ENCODE results near the gene SHISA9.

SHISA9 gene

GRCh38 chr16:12927591-12927990 lies 26.2 kb downstream of the SHISA9 start:
- Histone ChIP-seq H3K4me3 (ENCODE audit: low read length) (no peak overlapping the region), H3K9ac (ENCODE audit: low read length) (no peak overlapping the region), H3K36me3 (ENCODE audit: control insufficient read depth, insufficient read depth, low read length) (no peaks in the 10 kb centered on the region), H3K4me1 (ENCODE audit: control insufficient read depth, insufficient read depth, low read length) (no peaks in the 10 kb centered on the region), H3K27ac (ENCODE audit: low read depth, low read length) (no peak overlapping the region), H3K27me3 (ENCODE audit: control insufficient read depth, insufficient read depth, low read length) (no peaks in the 10 kb centered on the region)

- no peaks in the 10 kb centered on the region for H3K4me1 ChIP-seq (ENCODE audit: control insufficient read depth, insufficient read depth, low read length)
- H3K4me3 ChIP-seq (ENCODE audit: low read length), result no peak overlapping the region
- no peaks in the 10 kb centered on the region for H3K27me3 ChIP-seq (ENCODE audit: control insufficient read depth, insufficient read depth, low read length)
- no peak overlapping the region for H3K27ac ChIP-seq (ENCODE audit: low read depth, low read length)
- H3K9ac ChIP-seq (ENCODE audit: low read length), result no peak overlapping the region
- no peaks in the 10 kb centered on the region for H3K36me3 ChIP-seq (ENCODE audit: control insufficient read depth, insufficient read depth, low read length)
Measured at GRCh38 chr16:12930881-12931280, 29.5 kb downstream of the SHISA9 start.

GRCh38 chr16:12936391-12936790 lies 35.0 kb downstream of the SHISA9 start:
- H3K4me3 ChIP-seq (ENCODE audit: low read length), result no peak overlapping the region
- no peaks in the 10 kb centered on the region for H3K27me3 ChIP-seq (ENCODE audit: control insufficient read depth, insufficient read depth, low read length)
- H3K4me1 ChIP-seq (ENCODE audit: control insufficient read depth, insufficient read depth, low read length), result no peaks in the 10 kb centered on the region
- no peak overlapping the region for H3K27ac ChIP-seq (ENCODE audit: low read depth, low read length)
- no peaks in the 10 kb centered on the region for H3K36me3 ChIP-seq (ENCODE audit: control insufficient read depth, insufficient read depth, low read length)
- no peak overlapping the region for H3K9ac ChIP-seq (ENCODE audit: low read length)

- no peaks in the 10 kb centered on the region for H3K4me1 ChIP-seq (ENCODE audit: control insufficient read depth, insufficient read depth, low read length)
- no peak overlapping the region for H3K4me3 ChIP-seq (ENCODE audit: low read length)
- H3K9ac ChIP-seq (ENCODE audit: low read length), result no peak overlapping the region
- no peaks in the 10 kb centered on the region for H3K36me3 ChIP-seq (ENCODE audit: control insufficient read depth, insufficient read depth, low read length)
- no peak overlapping the region for H3K27ac ChIP-seq (ENCODE audit: low read depth, low read length)
- H3K27me3 ChIP-seq (ENCODE audit: control insufficient read depth, insufficient read depth, low read length), result no peaks in the 10 kb centered on the region
Measured at GRCh38 chr16:12941896-12942295, 40.5 kb downstream of the SHISA9 start.

GRCh38 chr16:12942861-12943260 lies 41.5 kb downstream of the SHISA9 start:
- no peaks in the 10 kb centered on the region for H3K36me3 ChIP-seq (ENCODE audit: control insufficient read depth, insufficient read depth, low read length)
- no peaks in the 10 kb centered on the region for H3K27me3 ChIP-seq (ENCODE audit: control insufficient read depth, insufficient read depth, low read length)
- no peak overlapping the region for H3K27ac ChIP-seq (ENCODE audit: low read depth, low read length)
- no peaks in the 10 kb centered on the region for H3K4me1 ChIP-seq (ENCODE audit: control insufficient read depth, insufficient read depth, low read length)
- H3K4me3 ChIP-seq (ENCODE audit: low read length), result no peak overlapping the region
- no peak overlapping the region for H3K9ac ChIP-seq (ENCODE audit: low read length)

GRCh38 chr16:12944300-12944699 lies 42.9 kb downstream of the SHISA9 start:
- Histone ChIP-seq H3K4me1 (ENCODE audit: control insufficient read depth, insufficient read depth, low read length) (no peaks in the 10 kb centered on the region), H3K27ac (ENCODE audit: low read depth, low read length) (no peak overlapping the region), H3K36me3 (ENCODE audit: control insufficient read depth, insufficient read depth, low read length) (no peaks in the 10 kb centered on the region), H3K27me3 (ENCODE audit: control insufficient read depth, insufficient read depth, low read length) (no peaks in the 10 kb centered on the region), H3K9ac (ENCODE audit: low read length) (no peak overlapping the region), H3K4me3 (ENCODE audit: low read length) (no peak overlapping the region)

GRCh38 chr16:12951392-12951791 lies 50.0 kb downstream of the SHISA9 start:
- Histone ChIP-seq H3K4me1 (ENCODE audit: control insufficient read depth, insufficient read depth, low read length) (no peaks in the 10 kb centered on the region), H3K9ac (ENCODE audit: low read length) (no peak overlapping the region), H3K27ac (ENCODE audit: low read depth, low read length) (no peak overlapping the region), H3K27me3 (ENCODE audit: control insufficient read depth, insufficient read depth, low read length) (no peaks in the 10 kb centered on the region), H3K4me3 (ENCODE audit: low read length) (no peak overlapping the region), H3K36me3 (ENCODE audit: control insufficient read depth, insufficient read depth, low read length) (no peaks in the 10 kb centered on the region)

GRCh38 chr16:12951976-12952375 lies 50.6 kb downstream of the SHISA9 start:
- Histone ChIP-seq H3K4me1 (ENCODE audit: control insufficient read depth, insufficient read depth, low read length) (no peaks in the 10 kb centered on the region), H3K36me3 (ENCODE audit: control insufficient read depth, insufficient read depth, low read length) (no peaks in the 10 kb centered on the region), H3K9ac (ENCODE audit: low read length) (no peak overlapping the region), H3K4me3 (ENCODE audit: low read length) (no peak overlapping the region), H3K27ac (ENCODE audit: low read depth, low read length) (no peak overlapping the region), H3K27me3 (ENCODE audit: control insufficient read depth, insufficient read depth, low read length) (no peaks in the 10 kb centered on the region)

GRCh38 chr16:12958366-12958765 lies 57.0 kb downstream of the SHISA9 start:
- H3K9ac ChIP-seq (ENCODE audit: low read length), result no peak overlapping the region
- H3K27me3 ChIP-seq (ENCODE audit: control insufficient read depth, insufficient read depth, low read length), result no peaks in the 10 kb centered on the region
- H3K27ac ChIP-seq (ENCODE audit: low read depth, low read length), result no peak overlapping the region
- no peaks in the 10 kb centered on the region for H3K36me3 ChIP-seq (ENCODE audit: control insufficient read depth, insufficient read depth, low read length)
- no peaks in the 10 kb centered on the region for H3K4me1 ChIP-seq (ENCODE audit: control insufficient read depth, insufficient read depth, low read length)
- H3K4me3 ChIP-seq (ENCODE audit: low read length), result no peak overlapping the region

GRCh38 chr16:12959072-12959471 lies 57.7 kb downstream of the SHISA9 start:
- Histone ChIP-seq H3K9ac (ENCODE audit: low read length) (no peak overlapping the region), H3K36me3 (ENCODE audit: control insufficient read depth, insufficient read depth, low read length) (no peaks in the 10 kb centered on the region), H3K27ac (ENCODE audit: low read depth, low read length) (no peak overlapping the region), H3K4me1 (ENCODE audit: control insufficient read depth, insufficient read depth, low read length) (no peaks in the 10 kb centered on the region), H3K27me3 (ENCODE audit: control insufficient read depth, insufficient read depth, low read length) (no peaks in the 10 kb centered on the region), H3K4me3 (ENCODE audit: low read length) (no peak overlapping the region)

- H3K27me3 ChIP-seq (ENCODE audit: control insufficient read depth, insufficient read depth, low read length), result no peaks in the 10 kb centered on the region
- no peak overlapping the region for H3K27ac ChIP-seq (ENCODE audit: low read depth, low read length)
Measured at GRCh38 chr16:12961626-12962025, 60.2 kb downstream of the SHISA9 start.

GRCh38 chr16:12964461-12964860 lies 63.1 kb downstream of the SHISA9 start:
- Histone ChIP-seq H3K4me1 (ENCODE audit: control insufficient read depth, insufficient read depth, low read length) (no peaks in the 10 kb centered on the region), H3K4me3 (ENCODE audit: low read length) (no peak overlapping the region), H3K9ac (ENCODE audit: low read length) (no peak overlapping the region), H3K27me3 (ENCODE audit: control insufficient read depth, insufficient read depth, low read length) (no peaks in the 10 kb centered on the region), H3K27ac (ENCODE audit: low read depth, low read length) (no peak overlapping the region), H3K36me3 (ENCODE audit: control insufficient read depth, insufficient read depth, low read length) (no peaks in the 10 kb centered on the region)

More at GRCh38 chr16:12961626-12962025, 60.2 kb downstream of the SHISA9 start:
- H3K36me3 ChIP-seq (ENCODE audit: control insufficient read depth, insufficient read depth, low read length), result no peaks in the 10 kb centered on the region
- no peak overlapping the region for H3K4me3 ChIP-seq (ENCODE audit: low read length)
- no peak overlapping the region for H3K9ac ChIP-seq (ENCODE audit: low read length)
- H3K4me1 ChIP-seq (ENCODE audit: control insufficient read depth, insufficient read depth, low read length), result no peaks in the 10 kb centered on the region

- Histone ChIP-seq H3K36me3 (ENCODE audit: control insufficient read depth, insufficient read depth, low read length) (no peaks in the 10 kb centered on the region), H3K9ac (ENCODE audit: low read length) (no peak overlapping the region)
Measured at GRCh38 chr16:12965274-12965804, 63.9 kb downstream of the SHISA9 start.

More at GRCh38 chr16:12965274-12965804, 63.9 kb downstream of the SHISA9 start:
- no peak overlapping the region for H3K4me3 ChIP-seq (ENCODE audit: low read length)
- no peaks in the 10 kb centered on the region for H3K27me3 ChIP-seq (ENCODE audit: control insufficient read depth, insufficient read depth, low read length)
- no peaks in the 10 kb centered on the region for H3K4me1 ChIP-seq (ENCODE audit: control insufficient read depth, insufficient read depth, low read length)
- H3K27ac ChIP-seq (ENCODE audit: low read depth, low read length), result no peak overlapping the region

Data from rectal smooth muscle tissue (tissue), 1 donor.